Skin epidermis (tissue), 12 donors: ENCODE data around the gene LCP2.

Experiments used
- H3K27ac ChIP-seq, 21 experiments: fragments of 200-600 bp; sonication (generic) in 11 of 21; one replicate each; pipeline ENCODE4 v1.5.0; 2020; ENCODE audit warnings: mild to moderate bottlenecking in 3 of 21, inconsistent platforms in 2 of 21, moderate library complexity in 2 of 21
- H3K4me3 ChIP-seq, 7 experiments: fragments of 200-600 bp; sonication (generic) in 2 of 7; one replicate each; pipeline ENCODE4 v1.5.0; 2020; ENCODE audit warnings: inconsistent platforms in 2 of 7, mild to moderate bottlenecking in 2 of 7, moderate library complexity in 1 of 7

LCP2 gene

GRCh38 chr5:170283296-170283695 lies 14.3 kb downstream of the LCP2 start:
- Histone ChIP-seq H3K4me3 (no peak overlapping the region), H3K27ac (peak overlapping the region in 6 of 21 experiments; percentile 14 to 67 (median 36))

- Histone ChIP-seq H3K4me3 (no peak overlapping the region), H3K27ac (peak overlapping the region in 17 of 21 experiments; percentile 2 to 89 (median 55))
These were observed 17.5 kb downstream of the LCP2 start for GRCh38 chr5:170280011-170280493.

- Histone ChIP-seq H3K4me3 (no peak overlapping the region), H3K27ac (peak overlapping the region in 15 of 21 experiments; percentile 2 to 89 (median 59))
These were observed 18.1 kb downstream of the LCP2 start for GRCh38 chr5:170279459-170279817.

- H3K4me3 ChIP-seq = no peak overlapping the region
- peak overlapping the region in 13 of 21 experiments; percentile 16 to 89 (median 69) for H3K27ac ChIP-seq
These were observed 18.7 kb downstream of the LCP2 start for GRCh38 chr5:170278611-170279458.

- H3K4me3 ChIP-seq = no peak overlapping the region
- H3K27ac ChIP-seq = peak overlapping the region in 13 of 21 experiments; percentile 24 to 89 (median 62)
These were observed 19.7 kb downstream of the LCP2 start for GRCh38 chr5:170277867-170278281.

GRCh38 chr5:170276140-170276539 lies 21.4 kb downstream of the LCP2 start:
- peak overlapping the region in 11 of 21 experiments; percentile 12 to 89 (median 61) for H3K27ac ChIP-seq
- H3K4me3 ChIP-seq = no peak overlapping the region

- peak overlapping the region in 12 of 21 experiments; percentile 32 to 89 (median 60) for H3K27ac ChIP-seq
- H3K4me3 ChIP-seq = no peak overlapping the region
These were observed 22.1 kb downstream of the LCP2 start for GRCh38 chr5:170275376-170275994.

- Histone ChIP-seq H3K27ac (peak overlapping the region in 11 of 21 experiments; percentile 1 to 89 (median 39)), H3K4me3 (no peak overlapping the region)
These were observed 23.4 kb downstream of the LCP2 start for GRCh38 chr5:170273968-170274710.

- peak overlapping the region in 15 of 21 experiments; percentile 5 to 86 (median 75) for H3K27ac ChIP-seq
- H3K4me3 ChIP-seq = no peak overlapping the region
These were observed 27.1 kb downstream of the LCP2 start for GRCh38 chr5:170270293-170271069.

- H3K27ac ChIP-seq = peak overlapping the region in 19 of 21 experiments; percentile 55 to 86 (median 80)
These were observed 28.0 kb downstream of the LCP2 start for GRCh38 chr5:170269579-170269978.

GRCh38 chr5:170268884-170269283 lies 28.7 kb downstream of the LCP2 start:
- no peak overlapping the region for H3K4me3 ChIP-seq
- H3K27ac ChIP-seq = peak overlapping the region in 20 of 21 experiments; percentile 16 to 86 (median 78)

More at GRCh38 chr5:170269579-170269978, 28.0 kb downstream of the LCP2 start:
- H3K4me3 ChIP-seq = no peak overlapping the region

GRCh38 chr5:170268153-170268689 lies 29.4 kb downstream of the LCP2 start:
- Histone ChIP-seq H3K27ac (peak overlapping the region in 19 of 21 experiments; percentile 20 to 86 (median 76)), H3K4me3 (no peak overlapping the region)

- no peak overlapping the region for H3K4me3 ChIP-seq
- peak overlapping the region in 18 of 21 experiments; percentile 17 to 86 (median 74) for H3K27ac ChIP-seq
These were observed 30.0 kb downstream of the LCP2 start for GRCh38 chr5:170267431-170268152.

GRCh38 chr5:170266570-170267381 lies 30.8 kb downstream of the LCP2 start:
- peak overlapping the region in 17 of 21 experiments; percentile 17 to 86 (median 73) for H3K27ac ChIP-seq
- H3K4me3 ChIP-seq = no peak overlapping the region

GRCh38 chr5:170265522-170265921 lies 32.1 kb downstream of the LCP2 start:
- no peak overlapping the region for H3K4me3 ChIP-seq
- H3K27ac ChIP-seq = peak overlapping the region in 10 of 21 experiments; percentile 18 to 86 (median 60)

- Histone ChIP-seq H3K4me3 (no peak overlapping the region), H3K27ac (peak overlapping the region in 2 of 21 experiments; percentile 22 to 84)
These were observed 33.7 kb downstream of the LCP2 start for GRCh38 chr5:170263906-170264305.
